GM18505 (cell line): Measurements from ENCODE around the gene ELK1.
"Not testable (repeated sequence)": the region's sequence is repeated elsewhere in the genome, so short reads cannot be mapped to it uniquely, and the experiment has no call there.

Experiments
- ATAC-seq: cut with Tn5 transposase; IDR thresholded peaks from one replicate; pipeline ENCODE4 v1.9.1; 2021; ENCODE audit not compliant: unreplicated experiment
- POLR2A ChIP-seq: IDR thresholded peaks from 4 replicates; pipeline ENCODE4 v1.6.1; 2011; ENCODE audit warnings: borderline replicate concordance; ENCODE audit not compliant: insufficient read depth, insufficient read length; ENCODE audit errors: extremely low read depth

ELK1 gene

DNA sequence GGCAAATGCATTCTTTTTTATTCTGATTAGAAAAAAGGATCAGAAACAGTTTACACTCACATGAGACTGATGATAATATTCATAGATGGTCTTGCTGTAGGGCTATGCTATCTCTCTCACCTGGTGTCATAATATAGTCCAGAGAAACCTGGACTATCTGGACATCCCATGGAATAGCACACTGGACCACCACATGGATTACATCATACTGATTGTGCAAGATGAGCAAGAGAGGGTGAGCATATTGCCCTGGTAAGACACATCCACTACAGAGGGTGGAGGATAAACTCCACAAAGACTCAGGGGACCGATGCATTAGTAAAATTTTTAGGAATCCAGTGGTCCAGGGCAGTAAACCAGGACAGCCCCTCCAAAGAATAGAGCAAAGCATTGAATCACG, 38.9 kb downstream of the ELK1 start:
- no peak for TF ChIP-seq POLR2A
- ATAC-seq: no peak

DNA sequence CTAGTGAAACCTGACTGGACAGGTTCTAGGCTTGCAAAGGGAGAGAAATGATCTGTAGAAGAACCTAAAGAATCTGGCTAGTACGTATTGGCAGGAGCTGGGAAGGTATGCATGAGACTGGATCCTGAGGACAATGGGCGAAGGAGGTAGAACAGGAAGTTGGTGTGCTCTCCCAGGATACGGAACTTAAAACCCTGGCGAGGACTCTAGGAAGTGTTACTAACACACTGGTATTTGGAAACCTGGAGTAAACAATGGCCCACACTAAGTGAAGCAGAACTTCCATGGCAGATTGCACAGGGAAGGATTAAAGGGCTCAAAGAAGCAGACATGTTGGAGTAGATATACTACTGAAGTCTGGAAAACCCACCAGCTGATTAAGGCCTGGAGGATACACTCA, 39.9 kb downstream of the ELK1 start:
- ATAC-seq: no peak
- no peak for TF ChIP-seq POLR2A

DNA sequence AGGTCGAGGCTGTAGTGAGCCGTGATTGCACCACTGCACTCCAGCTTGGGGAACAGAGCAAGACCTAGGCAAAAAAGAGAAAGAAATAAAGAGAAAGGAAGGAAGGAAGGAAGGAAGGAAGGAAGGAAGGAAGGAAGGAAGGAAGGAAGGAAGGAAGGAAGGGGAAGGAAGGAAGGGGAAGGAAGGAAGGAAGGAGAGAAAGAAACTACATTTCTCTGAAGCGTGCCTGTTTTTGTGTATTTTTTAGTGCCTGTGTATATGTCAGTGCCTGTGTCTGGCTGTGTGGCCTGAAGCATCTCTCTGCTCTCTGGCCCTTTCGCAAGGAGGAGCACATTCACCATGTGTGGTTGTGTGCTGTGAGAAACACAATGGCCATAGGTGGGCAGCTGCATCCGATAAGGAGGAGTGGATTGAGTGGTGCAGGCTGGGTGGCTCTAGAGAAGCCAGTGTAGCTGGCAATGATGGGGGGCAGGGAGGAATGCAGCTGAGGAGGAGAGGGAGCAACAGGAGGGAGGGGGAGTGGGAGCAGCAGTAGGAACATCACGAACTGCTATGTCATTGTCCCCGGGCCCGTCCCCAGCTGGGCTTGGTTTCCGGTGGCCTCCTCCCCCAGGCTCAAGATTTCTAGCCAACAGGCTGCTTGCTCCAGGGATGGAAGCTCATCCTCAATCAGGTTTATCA, 42.1 kb downstream of the ELK1 start:
- TF ChIP-seq POLR2A: no peak

DNA sequence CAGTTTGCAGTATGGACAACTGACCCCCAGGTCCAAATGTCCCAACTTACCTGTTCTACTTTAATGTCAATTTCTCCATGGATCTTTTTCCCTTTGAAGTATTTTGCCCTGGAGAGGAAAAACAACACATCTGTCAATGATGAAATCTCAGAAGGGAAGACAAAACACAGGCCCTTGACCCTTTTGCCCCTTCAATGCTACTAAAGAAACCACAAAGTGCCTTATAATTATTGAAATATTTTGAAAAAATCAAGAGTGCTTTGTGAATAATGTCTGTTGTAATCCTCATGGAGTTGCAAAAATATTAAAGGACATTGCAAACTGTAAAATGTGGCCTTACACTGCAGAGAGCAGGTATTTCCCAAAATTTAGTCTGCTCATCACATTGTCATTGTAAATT, 43.3 kb downstream of the ELK1 start:
- no peak for ATAC-seq
- no peak for TF ChIP-seq POLR2A

More for the DNA sequence above, 42.1 kb downstream of the ELK1 start:
- ATAC-seq: no peak

DNA sequence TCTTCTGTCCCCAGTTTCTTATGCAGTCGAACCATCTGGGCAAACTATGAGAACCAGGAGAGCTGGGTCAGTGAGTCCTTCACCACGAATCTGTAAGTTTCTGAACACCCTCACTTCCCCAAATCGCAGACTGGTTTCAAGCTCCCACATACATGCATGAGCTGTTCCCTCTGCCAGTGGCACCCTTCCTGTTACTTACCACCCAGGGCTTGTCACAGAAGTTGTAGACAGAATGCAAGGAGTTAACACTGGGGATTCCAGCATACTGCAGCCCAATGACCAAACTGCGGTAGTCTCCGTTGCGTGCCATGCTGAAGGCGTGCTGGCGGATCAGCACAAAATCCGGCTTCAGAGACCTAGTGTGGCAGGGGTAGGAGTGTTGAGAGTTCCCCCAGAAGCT, 45.3 kb downstream of the ELK1 start:
- no peak for ATAC-seq
- no peak for TF ChIP-seq POLR2A

DNA sequence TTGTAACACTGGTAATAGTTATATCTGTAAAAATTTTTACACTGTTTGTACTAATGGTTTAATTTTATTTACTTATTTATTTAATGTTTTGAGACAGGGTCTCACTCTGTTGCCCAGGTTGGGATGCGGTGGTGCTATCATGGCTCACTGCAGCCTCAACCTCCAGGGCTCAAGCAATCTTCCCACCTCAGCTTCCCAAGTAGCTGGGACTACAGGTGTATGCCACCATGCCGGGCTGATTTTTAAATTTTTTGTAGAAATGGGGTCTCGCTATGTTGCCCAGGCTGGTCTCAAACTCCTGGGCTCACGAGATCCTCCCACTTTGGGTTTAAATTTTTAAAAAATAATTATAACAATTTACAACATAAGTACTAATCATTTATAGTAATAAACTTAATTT, 47.2 kb downstream of the ELK1 start:
- ATAC-seq: not testable (repeated sequence)

DNA sequence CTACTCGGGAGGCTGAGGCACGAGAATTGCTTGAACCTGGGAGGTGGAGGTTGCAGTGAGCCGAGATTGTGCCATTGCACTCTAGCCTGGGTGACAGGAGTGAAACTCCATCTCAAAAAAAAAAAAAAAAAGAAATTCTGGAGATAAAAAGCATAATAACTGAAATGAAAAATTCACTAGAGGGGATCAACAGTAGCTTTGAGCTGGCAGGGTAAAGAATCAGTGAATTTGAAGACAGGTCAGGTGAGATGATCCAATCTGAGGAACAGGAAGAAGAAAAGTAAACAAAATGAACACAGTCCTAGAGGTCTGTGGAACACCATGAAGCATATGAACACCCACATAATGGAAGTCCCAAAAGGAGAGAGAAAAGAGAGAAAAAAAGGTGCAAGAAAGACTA, 53.1 kb downstream of the ELK1 start:
- ATAC-seq: no peak
- TF ChIP-seq POLR2A: no peak

DNA sequence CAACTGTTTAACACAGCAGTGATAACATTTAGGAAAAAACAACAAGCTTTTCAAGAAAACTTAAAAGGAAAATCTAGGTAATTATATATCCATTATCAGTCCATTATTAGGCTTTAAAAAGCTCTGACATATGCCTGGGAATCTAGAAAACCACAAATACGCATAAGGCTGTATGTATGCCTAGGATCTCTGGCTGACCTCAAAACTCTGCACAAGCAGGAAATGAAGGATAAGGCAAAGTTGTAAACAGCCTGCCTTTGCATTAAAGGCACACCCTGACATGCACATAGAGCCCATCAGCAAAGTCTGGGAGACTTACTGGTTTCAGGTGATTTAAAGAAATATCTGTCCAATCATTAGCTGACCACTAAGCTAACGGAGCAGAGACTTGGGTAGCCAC, 54.1 kb downstream of the ELK1 start:
- ATAC-seq: no peak
- TF ChIP-seq POLR2A: no peak

DNA sequence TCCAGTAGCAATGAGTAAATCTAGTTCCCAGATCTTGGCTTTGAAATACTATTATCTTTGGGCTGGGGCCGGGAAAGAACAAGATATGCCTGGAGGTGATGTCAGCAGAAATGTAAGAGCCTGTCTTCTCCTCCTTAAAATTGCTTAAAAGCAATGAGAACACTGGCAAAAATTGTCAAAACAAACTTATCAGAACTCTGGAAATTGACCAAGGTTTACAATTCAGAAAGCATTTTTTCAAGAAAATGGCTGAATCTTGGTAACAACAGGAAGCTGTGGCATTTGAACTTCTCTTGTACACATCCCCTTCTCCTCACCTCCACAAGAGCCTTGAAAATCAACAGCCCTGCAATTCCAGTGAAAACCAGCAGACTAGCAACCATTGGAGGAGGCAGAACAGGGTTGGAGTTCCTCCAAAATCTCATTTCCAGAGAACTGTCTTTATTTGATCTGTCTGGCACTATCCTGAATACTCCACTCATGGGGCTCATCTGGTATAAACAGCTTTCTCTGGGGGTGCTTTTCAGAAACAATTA, 54.6 kb downstream of the ELK1 start:
- ATAC-seq: no peak
- no peak for TF ChIP-seq POLR2A

DNA sequence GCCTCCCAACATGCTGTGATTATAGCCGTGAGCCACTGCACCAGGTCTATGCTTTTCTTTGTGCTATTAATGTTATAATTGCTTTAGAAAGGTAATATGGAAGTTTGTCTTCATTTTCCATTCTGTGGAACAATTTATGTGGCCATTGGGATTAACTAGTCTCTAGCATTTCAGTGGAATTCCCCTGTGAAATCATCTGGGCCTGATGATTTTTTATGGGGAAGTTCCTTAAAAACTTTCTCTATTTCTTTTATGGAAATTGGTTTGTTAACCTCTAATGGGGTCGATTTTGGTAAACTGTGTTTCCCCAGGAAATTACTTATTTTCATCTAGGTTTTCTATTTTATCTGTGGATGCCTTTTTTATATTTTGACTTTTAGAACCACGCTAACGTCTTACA, 56.8 kb downstream of the ELK1 start:
- no peak for TF ChIP-seq POLR2A
- no peak for ATAC-seq

DNA sequence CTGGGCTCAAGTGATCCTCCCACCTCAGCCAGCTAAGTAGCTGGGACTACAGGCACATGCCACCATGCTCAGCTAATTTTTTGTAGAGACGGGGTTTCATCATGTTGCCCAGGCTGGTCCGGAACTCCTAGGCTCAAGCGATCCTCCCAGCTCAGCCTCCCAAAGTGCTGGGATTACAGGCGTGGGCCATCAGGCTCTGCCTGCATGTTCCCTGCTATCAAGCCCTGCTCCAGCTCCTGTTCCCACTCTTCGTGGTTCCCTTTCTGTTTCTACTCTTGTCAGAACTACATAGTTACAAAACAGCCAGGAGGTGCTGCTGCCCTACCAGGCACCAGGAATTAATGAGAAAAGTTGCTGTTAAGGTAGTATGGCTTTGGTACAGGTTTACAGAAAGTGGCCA, 59.4 kb downstream of the ELK1 start:
- no peak for ATAC-seq
- TF ChIP-seq POLR2A: no peak

DNA sequence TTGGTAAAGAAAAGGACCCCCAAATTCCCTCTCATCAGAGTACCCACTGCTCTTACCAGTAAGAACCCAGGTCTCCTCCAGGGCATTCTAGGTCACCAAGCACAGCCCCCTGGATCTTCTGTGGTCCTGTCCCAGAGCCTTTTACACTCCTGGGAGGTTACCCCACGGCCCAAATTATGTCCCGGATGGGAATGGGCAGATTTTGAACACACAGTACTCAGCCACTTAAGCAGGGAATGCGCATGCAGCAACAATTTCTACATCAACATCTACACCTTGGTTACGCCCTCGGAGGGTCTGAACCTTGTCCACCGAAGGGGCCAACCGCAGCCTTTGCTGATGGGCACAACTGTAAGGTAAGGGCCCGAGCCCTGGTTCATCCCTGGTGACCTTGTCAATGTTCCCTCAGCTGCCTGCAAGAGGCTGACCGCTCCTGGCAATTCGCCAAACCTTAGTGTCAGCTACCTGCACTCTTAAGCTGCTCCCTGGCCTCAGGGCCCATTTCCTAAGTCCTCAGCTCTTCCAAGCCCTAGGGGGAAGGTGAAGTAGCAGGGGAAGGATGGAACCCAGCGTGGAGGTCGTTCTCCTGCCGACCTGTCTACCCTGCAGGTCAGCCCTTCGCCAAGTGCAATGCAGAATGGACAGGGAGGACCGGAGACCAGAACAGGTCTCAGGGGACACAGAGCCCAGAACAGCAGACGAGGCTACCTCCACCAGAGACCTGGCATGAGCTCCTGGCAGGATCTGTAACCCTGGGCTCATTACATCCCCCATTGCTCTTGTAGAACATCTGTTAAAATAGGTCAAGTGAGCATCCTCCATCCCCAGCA, 62.2 kb downstream of the ELK1 start:
- no peak for TF ChIP-seq POLR2A
- ATAC-seq: no peak

DNA sequence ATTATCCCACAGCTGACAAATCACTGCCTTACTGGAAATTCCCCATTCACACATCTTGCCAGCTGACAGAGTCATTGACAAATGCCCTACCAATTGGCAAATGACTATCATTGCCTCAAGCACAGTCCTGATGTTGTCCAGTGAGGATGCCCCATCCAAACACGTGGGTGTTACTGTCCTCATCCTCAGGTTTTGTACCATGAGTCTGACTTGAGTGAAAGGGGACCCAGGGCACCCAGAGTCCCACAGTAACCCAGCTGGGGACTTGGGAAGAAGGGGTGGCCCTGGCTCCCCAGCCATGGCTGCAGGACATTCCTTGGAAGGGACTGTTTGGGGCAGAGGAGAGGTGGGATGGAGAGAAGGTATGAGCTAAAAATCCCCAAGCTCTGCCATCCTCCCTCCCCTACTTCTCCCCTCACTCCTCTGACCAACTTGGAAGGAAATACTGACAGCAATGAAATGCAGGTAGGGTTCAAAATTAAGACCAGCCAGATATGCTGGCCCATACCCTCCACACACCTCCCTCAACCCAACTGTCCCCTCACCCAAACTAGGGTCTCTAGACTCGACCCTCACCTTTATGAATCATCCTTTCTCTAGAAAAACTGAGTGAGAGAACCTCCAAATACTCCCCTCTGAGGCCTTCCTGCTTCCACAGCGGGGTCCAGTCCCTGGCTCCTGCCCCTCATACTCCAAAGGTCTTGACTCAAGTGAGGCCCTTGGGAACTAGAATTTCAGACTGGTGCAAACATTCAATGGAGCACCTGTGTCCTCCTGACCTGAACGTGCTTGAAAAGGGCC, 63.1 kb downstream of the ELK1 start:
- ATAC-seq: no peak
- TF ChIP-seq POLR2A: no peak
